H4 (cell line): ENCODE results near the gene ZNHIT2. TPM values are rescaled to one million over a fixed set of nuclear protein-coding genes. Genes with fewer than 3 reads are reported as not detected.
A peak's percentile ranks its signal among the peaks of the same experiment; 100 is the strongest.
"Not testable (repeated sequence)": the region's sequence is repeated elsewhere in the genome, so short reads cannot be mapped to it uniquely, and the experiment has no call there.

Source experiments
- DNase-seq: peaks from one replicate; pipeline ENCODE4 v3.0.0-alpha.2; 2015; ENCODE audit warnings: low spot score
- total RNA-seq: library from RNA; depleted of rRNA; stranded (reverse); fragments of >200 nt; shearing (Covaris generic); gene quantifications from 2 replicates; pipeline ENCODE4 v1.2.3, GENCODE V29; 2014; rRNA removed

ZNHIT2 gene
- total RNA-seq = 5.6 and 8.0 TPM in 2 replicates

GRCh38 chr11:65117206-65118096, at the start of gene ZNHIT2:
TSS of gene ZNHIT2 (minus strand) at chr11:65117701. CDS start at chr11:65117653, 48 bp downstream.
- peak; percentile 96 for DNase-seq

- DNase-seq = no peak
These were observed 49.4 kb upstream of the ZNHIT2 start for GRCh38 chr11:65166893-65167292.

DNA sequence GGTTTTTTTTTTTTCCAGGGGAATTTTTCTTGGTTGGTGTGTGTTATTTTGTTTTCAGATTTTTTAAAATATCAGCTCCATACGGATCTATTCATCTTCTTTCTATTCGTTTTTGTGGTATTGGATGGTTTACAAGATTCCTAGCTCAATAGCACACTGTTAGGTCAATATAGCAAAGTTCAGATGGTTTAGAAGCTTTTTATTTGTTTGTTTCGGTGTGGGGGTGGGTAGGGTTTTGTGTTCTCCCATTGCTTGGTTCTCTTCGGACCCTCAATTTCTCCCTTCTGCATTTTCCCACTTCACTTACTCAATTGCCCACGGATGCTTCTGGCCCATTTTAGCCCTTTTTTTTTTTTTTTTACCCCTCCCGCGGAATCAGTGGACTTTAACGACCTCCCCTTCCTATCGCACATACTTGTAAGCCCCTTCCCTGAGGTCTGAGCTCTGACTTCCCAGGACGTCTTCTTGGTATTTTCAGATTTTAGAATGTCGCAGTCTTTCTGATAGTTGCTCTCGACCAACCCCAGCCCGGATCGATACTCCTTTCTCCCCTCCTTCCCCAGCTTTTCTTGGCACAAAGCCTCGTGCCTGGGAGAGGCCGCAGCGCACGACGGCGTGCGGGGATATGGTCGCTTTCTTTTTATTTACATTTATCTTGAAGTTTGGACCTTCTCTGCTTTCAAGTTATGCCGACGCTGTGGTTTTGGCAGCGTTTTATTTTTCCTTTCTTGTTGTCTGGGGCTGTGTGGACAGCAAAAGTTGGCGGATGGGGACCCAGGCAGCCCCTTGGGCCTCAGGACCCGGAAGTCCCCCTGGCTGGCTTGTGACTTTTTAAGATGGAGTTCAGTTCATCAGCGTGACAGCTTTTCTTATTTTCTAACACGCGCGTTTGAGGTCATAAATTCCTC, 48.2 kb upstream of the ZNHIT2 start:
- no peak for DNase-seq

DNA sequence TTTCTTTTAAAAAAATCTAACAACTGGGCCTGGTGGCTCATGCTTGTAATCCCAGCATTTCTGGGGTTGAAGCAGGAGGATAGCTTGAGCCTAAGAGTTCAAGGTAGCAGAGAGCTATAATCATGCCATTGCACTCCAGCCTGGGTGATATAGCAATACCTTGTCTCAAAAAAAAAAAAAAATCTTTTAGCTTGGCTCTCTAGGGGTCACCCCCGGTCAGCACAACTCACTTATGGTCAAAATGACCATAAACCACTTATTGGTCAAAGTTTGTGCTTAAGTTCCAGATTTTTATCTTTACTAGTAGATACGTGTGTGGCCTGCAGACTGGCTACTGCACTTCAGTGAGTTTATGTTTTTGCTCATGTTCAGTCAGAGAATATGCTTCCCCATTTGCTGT, 46.2 kb upstream of the ZNHIT2 start:
- no peak for DNase-seq

DNA sequence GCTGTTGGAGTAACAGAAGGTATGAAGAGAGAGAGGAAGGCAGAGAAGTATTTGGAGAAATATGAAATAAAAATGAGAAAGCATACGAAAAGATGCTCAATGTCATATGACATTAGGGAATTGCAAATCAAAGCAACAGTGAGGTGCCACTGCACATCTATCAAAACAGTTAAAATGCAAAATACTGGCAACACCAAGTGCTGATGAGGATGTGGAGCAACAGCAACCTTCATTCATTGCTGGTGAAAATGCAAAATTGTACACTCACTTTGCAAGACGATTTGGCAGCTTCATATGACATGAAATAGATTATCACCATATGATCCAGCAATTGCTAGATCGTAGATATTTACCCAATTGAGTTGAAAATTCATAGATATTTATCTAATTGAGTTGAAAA, 43.1 kb upstream of the ZNHIT2 start:
- no peak for DNase-seq

GRCh38 chr11:65159012-65159411, 41.5 kb upstream of the ZNHIT2 start:
- DNase-seq = no peak

GRCh38 chr11:65157336-65157735, 39.8 kb upstream of the ZNHIT2 start:
- DNase-seq = no peak

- DNase-seq = no peak
These were observed 39.4 kb upstream of the ZNHIT2 start for GRCh38 chr11:65156926-65157325.

DNA sequence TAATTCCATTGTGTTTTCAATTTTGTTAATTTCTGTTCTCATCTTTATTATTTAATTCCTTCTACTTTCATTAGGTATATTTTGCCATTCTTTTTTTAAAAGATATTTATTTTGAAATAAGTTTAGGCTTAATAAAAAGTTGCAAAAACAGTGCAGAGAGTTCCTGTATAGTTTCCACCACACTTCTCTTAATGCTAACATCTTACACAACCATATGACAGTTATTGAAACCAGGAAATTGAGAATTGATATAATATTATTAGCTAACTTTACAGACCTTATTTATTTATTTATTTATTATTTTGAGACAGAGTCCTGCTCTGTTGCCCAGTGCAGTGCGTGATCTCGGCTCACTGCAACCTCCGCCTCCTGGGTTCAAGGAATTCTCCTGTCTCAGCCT, 38.8 kb upstream of the ZNHIT2 start:
- no peak for DNase-seq

DNA sequence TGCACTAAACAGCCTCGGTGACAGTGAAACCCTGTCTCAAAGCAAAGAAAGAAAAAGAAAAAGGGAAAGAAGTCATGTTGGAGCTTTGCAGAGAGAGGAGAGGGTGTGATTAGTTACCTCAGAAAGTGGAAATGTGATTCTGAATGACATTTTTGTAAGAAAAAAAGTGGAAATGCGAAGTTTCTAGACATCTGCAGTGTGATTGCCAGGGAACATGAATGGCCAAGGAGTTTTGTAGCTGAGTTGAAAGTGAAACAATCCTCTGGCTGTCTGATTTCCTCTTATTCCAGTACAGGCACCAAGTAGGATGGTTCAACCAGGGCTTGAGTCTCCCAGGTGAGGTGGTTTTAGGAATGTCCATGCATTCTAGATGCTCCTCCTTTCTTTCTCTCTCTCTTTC, 34.6 kb upstream of the ZNHIT2 start:
- DNase-seq = no peak

- no peak for DNase-seq
These were observed 33.9 kb upstream of the ZNHIT2 start for GRCh38 chr11:65151331-65151899.

DNA sequence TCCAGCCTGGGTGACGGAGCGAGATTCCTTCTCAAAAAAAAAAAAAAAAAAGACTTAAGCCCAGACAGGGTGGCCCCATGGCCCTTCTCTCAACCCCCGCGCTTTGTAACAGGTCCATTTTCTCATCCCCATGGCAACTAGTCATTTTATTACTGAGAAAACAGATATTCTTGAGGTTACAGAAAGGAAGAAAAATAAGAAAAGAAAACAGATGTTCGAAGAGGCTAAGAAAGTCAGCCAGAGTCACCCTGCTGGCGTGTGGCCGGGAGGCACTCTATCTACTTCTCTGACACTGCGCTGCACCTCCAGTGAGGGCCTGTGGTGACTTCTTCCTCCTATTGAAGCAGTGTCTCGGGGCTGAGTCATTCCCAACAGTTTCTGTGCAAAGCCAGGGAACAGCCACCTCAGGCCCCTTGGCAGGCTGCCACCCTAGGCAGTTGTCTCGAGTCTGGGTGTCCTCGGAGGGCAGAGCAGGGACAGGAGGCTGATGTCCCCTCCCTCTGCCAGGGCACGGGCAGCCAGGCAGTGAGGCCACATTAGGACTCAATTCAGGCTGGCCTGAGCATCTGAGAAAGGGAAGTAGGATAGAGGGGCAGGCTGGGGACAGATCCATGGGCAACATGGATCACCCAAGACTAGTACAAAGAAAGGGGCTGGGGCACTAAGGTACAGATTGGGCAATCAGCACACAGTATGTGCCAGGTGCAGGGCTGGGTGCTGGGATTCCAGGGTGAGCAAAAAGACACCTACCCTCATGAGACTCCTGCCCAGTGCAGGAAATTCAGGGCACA, 33.2 kb upstream of the ZNHIT2 start:
- peak; percentile 98 for DNase-seq

DNA sequence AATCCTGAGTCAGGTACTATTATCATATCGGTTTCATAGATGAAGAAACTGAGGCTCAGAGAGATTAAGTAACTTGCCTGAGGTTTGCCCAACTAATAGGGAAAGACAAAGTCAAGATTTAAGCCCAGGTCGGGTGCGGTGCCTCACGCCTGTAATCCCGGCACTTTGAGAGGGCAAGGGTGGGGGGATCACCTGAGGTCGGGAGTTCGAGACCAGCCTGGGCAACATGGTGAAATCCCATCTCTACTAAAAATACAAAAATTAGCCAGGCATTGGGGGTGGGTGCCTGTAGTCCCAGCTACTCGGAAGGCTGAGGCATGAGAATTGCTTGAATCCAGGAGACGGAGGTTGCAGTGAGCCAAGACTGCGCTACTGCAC, 32.6 kb upstream of the ZNHIT2 start:
- DNase-seq = not testable (repeated sequence)

DNA sequence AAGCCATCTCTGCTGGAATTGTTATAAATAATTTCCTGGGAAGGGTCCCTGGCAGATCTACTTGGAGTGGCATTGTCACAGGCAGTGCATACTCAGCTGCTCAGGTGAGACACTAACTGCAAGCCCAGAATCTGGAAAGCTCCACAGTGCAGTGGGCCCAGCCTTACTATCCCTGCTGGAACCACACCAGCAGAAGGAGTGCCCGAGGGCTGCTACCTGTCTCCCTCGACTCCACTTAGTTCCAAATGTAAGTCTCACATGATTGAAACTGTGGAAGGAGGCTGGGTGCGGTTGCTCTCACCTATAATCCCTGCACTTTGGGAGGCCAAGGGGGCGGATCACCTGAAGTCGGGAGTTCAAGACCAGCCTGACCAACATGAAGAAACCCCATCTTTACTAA, 31.2 kb upstream of the ZNHIT2 start:
- no peak for DNase-seq

GRCh38 chr11:65147352-65148075, 30.0 kb upstream of the ZNHIT2 start:
- DNase-seq = no peak

DNA sequence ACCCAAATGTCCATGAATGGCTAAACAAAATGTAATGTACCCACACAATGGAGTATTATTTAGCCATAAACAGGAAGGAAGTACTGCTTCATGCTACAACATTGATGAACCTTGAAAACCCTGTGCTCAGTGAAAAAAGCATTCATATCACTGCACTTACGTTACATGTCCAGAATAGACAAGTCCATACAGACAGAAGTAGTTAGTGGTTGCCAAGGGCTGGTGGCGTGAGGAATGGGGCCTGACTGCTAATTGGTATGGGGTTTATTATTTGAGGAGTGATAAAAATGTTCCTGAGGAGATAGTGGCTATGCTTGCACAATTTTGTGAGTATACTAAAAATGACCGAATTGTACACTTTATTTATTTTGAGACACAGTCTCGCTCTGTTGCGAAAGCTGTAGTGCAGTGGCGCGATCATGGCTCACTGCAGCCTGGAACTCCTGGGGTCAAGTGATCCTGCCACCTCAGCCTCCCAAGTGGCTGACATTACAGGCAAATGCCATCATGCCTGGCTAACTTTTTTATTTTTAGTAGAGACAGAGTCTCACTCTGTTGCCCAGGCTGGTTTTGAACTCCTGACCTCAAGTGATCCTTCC, 24.5 kb upstream of the ZNHIT2 start:
- no peak for DNase-seq

DNA sequence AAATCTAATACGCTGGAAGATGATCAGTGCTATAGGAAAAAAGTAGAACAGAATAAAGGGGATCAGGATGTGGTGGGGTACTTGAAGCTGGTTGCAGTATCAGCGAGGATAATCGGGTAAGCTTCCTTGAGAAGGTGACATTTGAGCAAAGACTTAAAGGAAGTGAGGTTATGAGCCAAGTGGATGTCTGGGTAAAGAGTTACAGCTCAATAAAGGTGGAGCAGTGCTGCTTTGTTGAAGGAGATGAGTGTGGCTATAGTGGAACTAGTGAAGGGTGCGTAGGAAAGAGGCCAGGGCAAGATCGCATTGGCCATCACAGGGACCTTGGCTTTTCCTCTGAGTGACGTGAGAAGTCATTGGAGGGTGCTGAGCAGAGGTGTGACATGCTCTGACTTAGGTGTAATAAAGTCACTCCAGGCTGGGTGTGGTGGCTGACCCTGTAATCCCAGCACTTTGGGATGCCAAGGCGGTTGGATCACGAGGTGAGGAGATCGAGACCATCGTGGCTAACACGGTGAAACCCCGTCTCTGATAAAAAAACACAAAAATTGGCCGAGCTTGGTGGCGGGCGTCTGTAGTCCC, 19.1 kb upstream of the ZNHIT2 start:
- DNase-seq = no peak

DNA sequence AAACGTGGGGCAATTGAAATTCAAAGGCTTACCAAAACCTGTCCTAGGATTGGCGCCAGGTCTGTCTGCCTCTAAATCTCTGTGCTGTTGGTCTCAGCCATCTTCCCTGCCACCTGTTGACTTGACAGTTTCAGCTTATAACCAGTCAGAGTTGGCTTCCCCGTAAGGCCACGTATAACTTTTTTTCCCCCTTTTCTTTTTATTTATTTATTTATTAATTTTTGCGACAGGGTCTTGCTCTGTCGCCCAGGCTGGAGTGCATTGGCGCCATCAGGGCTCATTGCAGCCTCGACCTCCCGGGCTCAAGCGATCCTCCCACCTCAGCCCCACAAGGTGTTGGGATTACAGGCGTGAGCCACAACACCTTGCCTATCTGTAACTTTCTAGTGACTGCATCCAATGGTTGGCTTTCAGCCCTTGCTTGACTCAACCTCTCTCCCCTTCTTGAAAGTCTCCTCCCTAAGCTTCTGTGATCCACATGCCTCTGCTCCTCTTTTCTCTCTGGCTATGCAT, 18.2 kb upstream of the ZNHIT2 start:
- no peak for DNase-seq

- peak; percentile 98 for DNase-seq
These were observed 17.6 kb upstream of the ZNHIT2 start for GRCh38 chr11:65134952-65135632.
